ENCODE data around the gene FBXO10.

DNA sequence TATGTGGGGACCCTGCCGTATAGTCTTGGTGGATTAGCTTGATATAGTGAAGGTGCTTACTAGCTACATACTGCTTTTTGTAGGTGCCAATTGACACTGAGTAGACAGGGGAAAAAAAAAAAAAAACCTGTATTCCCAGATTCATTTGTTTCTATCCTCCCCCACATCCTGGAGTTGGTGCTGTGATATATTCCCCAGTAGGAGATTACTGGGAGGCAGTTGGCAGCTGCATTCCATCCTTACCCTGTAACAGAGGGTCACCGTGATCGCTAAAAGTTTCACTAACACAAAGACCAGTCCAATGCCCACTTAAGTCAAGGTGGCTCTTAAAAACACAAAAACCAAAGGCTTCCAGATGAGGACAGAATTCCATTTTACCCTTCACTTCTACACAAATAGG lies 43.6 kb upstream of the FBXO10 start:
- TF ChIP-seq, protein P1, sequence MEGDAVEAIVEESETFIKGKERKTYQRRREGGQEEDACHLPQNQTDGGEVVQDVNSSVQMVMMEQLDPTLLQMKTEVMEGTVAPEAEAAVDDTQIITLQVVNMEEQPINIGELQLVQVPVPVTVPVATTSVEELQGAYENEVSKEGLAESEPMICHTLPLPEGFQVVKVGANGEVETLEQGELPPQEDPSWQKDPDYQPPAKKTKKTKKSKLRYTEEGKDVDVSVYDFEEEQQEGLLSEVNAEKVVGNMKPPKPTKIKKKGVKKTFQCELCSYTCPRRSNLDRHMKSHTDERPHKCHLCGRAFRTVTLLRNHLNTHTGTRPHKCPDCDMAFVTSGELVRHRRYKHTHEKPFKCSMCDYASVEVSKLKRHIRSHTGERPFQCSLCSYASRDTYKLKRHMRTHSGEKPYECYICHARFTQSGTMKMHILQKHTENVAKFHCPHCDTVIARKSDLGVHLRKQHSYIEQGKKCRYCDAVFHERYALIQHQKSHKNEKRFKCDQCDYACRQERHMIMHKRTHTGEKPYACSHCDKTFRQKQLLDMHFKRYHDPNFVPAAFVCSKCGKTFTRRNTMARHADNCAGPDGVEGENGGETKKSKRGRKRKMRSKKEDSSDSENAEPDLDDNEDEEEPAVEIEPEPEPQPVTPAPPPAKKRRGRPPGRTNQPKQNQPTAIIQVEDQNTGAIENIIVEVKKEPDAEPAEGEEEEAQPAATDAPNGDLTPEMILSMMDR (IDR thresholded peaks at IDR 0.05), result no peak
- TF ChIP-seq POLR2A (IDR thresholded peaks at IDR 0.05), result no peak
- no peak for TF ChIP-seq EP300 (IDR thresholded peaks at IDR 0.05; ENCODE audit: low read depth)
